ENCODE measurements around the gene FMN1. TPM values are rescaled to one million over a fixed set of nuclear protein-coding genes. Genes with fewer than 3 reads are reported as not detected.

The FMN1 gene
- total RNA-seq, 4 donors from 2014 or later, result 12.6 to 52.2 (median 20.1) TPM

- WGBS, 2 donors, result 91 to 100% methylated on average over 1 of the region's 1 CpG
- intact Hi-C loops (cut with DNase I; ENCODE audit: low total_unique reads), result loop anchor here (5.0 kb wide), 1 partner anchor 333 kb away; no protein-coding TSS in a partner anchor
- TF ChIP-seq CTCF (IDR thresholded peaks at IDR 0.05) (no peak), POLR2A (IDR thresholded peaks at IDR 0.05) (no peak)
- H3K4me3 ChIP-seq (ENCODE audit: low read depth, poor library complexity, severe bottlenecking), result no peak overlapping the region
- DNase-seq (ENCODE audit: low spot score in 2 of 2), result no peak
Measured at GRCh38 chr15:32994810-32995424, 199.6 kb downstream of the FMN1 start.

- no peak for DNase-seq (ENCODE audit: low spot score in 2 of 2)
- intact Hi-C loops (cut with DNase I; ENCODE audit: low total_unique reads), result loop anchor here (5.0 kb wide), 1 partner anchor 331 kb away; no protein-coding TSS in a partner anchor
- TF ChIP-seq CTCF (IDR thresholded peaks at IDR 0.05), result no peak
- no peak for TF ChIP-seq POLR2A (IDR thresholded peaks at IDR 0.05)
Measured at GRCh38 chr15:32993285-32993684, 201.2 kb downstream of the FMN1 start.

GRCh38 chr15:32991619-32992111 is 202.8 kb downstream of the FMN1 start:
- TF ChIP-seq POLR2A (IDR thresholded peaks at IDR 0.05) (no peak), CTCF (IDR thresholded peaks at IDR 0.05) (no peak)
- intact Hi-C loops (cut with DNase I; ENCODE audit: low total_unique reads), result loop anchor here (5.0 kb wide), 1 partner anchor 329 kb away; no protein-coding TSS in a partner anchor
- WGBS, 2 donors, result 71 to 73% methylated on average over 7 of the region's 7 CpGs
- no peak overlapping the region for H3K4me3 ChIP-seq (ENCODE audit: low read depth, poor library complexity, severe bottlenecking)
- no peak for DNase-seq (ENCODE audit: low spot score in 2 of 2)

More at GRCh38 chr15:32993285-32993684, 201.2 kb downstream of the FMN1 start:
- no peak overlapping the region for H3K4me3 ChIP-seq (ENCODE audit: low read depth, poor library complexity, severe bottlenecking)

- TF ChIP-seq CTCF (IDR thresholded peaks at IDR 0.05) (no peak), POLR2A (IDR thresholded peaks at IDR 0.05) (no peak)
- intact Hi-C loops (cut with DNase I; ENCODE audit: low total_unique reads), result loop anchor here (5.0 kb wide), 1 partner anchor 328 kb away; no protein-coding TSS in a partner anchor
- H3K4me3 ChIP-seq (ENCODE audit: low read depth, poor library complexity, severe bottlenecking), result no peak overlapping the region
- 75% methylated on average over 4 of the region's 4 CpGs for whole genome bisulfite sequencing, 2 donors
- no peak for DNase-seq (ENCODE audit: low spot score in 2 of 2)
Measured at GRCh38 chr15:32990071-32990470, 204.4 kb downstream of the FMN1 start.

- intact Hi-C loops (cut with DNase I; ENCODE audit: low total_unique reads), result no loop called here
Measured at GRCh38 chr15:32987067-32987466, 207.4 kb downstream of the FMN1 start.

More at GRCh38 chr15:32987067-32987466, 207.4 kb downstream of the FMN1 start:
- 73 to 77% methylated on average over 4 of the region's 4 CpGs for WGBS, 2 donors
- no peak overlapping the region for H3K4me3 ChIP-seq (ENCODE audit: low read depth, poor library complexity, severe bottlenecking)
- no peak for TF ChIP-seq POLR2A (IDR thresholded peaks at IDR 0.05)
- no peak for TF ChIP-seq CTCF (IDR thresholded peaks at IDR 0.05)
- no peak for DNase-seq (ENCODE audit: low spot score in 2 of 2)
